Measurements from ENCODE around the gene KCNK3.

Gene KCNK3

DNA sequence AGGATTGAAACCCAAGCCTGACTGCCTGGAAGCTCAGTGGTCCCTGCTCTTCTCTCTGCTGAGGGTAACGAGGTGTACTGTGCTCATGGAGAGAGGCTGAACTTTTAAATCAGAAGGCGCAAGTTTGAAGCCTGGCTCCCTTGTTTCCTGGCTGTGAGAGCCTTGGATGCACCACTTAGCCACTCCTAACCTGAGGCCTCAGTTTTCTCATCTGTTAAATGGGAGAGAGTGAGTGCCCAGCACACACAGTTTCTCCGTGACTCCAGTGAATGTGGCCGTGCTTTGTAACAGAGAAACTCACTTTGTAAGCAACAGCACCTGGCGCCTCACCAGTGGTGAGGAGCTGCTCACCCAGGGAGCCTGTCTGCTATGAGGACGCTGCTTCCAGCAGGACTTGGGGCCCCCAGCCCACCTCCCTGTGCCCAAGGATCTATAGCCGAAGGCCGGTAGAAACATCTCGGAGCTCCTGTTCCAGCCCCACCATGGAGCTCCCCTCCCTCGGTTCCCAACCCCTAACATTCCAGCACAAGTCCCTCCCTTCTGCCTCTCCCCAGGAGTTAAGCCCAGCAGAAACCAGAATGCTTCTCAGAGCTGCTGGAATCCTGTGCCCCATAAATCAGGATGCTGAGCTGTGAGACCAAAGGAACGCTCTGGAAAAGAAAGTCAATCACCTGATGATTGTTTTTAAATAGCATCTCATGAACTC lies 20.3 kb upstream of the KCNK3 start:
- Histone ChIP-seq H3K79me2 (ENCODE audit: low read length) (no peaks in the 10 kb centered on the region), H3K36me3 (replicated peaks; ENCODE audit: insufficient read depth, low read length) (no peaks in the 10 kb centered on the region), H3K9ac (ENCODE audit: low read length) (no peak overlapping the region), H3F3A (ENCODE audit: insufficient read depth, low read length) (no peaks in the 10 kb centered on the region), H3K4me3 (ENCODE audit: low read length) (no peak overlapping the region), H3K27me3 (replicated peaks; ENCODE audit: insufficient read depth, low read length) (peaks cover 82% of the 10 kb centered on the region), H3K9me3 (replicated peaks; ENCODE audit: insufficient read depth, low read length) (no peaks in the 10 kb centered on the region), H3K27ac (ENCODE audit: low read length) (no peak overlapping the region), H2AFZ (ENCODE audit: low read length) (no peak overlapping the region), H4K20me1 (ENCODE audit: insufficient read depth, low read length) (no peaks in the 10 kb centered on the region), H3K4me2 (ENCODE audit: low read depth, low read length) (no peak overlapping the region), H3K4me1 (ENCODE audit: low read length) (no peaks in the 10 kb centered on the region), H3K9me2 (replicated peaks; ENCODE audit: insufficient read depth, low read length) (no peaks in the 10 kb centered on the region)
- TF ChIP-seq, protein P1, sequence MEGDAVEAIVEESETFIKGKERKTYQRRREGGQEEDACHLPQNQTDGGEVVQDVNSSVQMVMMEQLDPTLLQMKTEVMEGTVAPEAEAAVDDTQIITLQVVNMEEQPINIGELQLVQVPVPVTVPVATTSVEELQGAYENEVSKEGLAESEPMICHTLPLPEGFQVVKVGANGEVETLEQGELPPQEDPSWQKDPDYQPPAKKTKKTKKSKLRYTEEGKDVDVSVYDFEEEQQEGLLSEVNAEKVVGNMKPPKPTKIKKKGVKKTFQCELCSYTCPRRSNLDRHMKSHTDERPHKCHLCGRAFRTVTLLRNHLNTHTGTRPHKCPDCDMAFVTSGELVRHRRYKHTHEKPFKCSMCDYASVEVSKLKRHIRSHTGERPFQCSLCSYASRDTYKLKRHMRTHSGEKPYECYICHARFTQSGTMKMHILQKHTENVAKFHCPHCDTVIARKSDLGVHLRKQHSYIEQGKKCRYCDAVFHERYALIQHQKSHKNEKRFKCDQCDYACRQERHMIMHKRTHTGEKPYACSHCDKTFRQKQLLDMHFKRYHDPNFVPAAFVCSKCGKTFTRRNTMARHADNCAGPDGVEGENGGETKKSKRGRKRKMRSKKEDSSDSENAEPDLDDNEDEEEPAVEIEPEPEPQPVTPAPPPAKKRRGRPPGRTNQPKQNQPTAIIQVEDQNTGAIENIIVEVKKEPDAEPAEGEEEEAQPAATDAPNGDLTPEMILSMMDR (IDR thresholded peaks at IDR 0.05; ENCODE audit: low read length) = no peak
- no peak for TF ChIP-seq EZH2phosphoT487 (IDR thresholded peaks at IDR 0.05; ENCODE audit: low read length)
- no peak for TF ChIP-seq EZH2 (optimal IDR thresholded peaks at IDR 0.05; ENCODE audit: low read depth, low read length)
- no peak for DNase-seq

DNA sequence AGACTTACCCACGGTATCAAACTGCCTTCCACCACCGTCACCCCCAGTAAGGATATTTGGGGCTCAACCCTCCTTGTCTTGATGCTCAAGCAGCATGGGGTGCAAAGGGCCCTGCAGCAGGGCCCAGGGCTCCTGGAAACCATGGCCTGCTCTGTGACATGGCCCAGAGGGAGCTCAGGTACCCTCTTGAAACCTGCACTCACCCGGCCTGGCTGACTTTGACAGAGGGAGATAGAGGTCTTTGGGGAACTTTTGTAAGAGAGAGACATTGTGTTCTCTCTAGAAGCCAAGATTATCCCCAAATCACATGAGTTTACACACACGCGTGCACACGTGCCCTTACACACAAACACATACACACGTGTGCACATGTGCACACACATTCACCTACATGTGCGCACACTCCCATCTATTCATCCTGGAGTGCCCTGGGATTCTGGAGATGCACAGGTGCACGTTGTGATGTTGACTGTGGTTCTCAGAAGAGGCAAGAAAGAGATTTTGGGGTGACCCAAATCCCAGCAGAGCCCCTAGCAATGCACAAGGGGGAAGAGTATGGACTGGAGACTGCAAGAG lies 19.6 kb upstream of the KCNK3 start:
- Histone ChIP-seq H3K79me2 (ENCODE audit: low read length) (no peaks in the 10 kb centered on the region), H3K27me3 (replicated peaks; ENCODE audit: insufficient read depth, low read length) (peaks cover 83% of the 10 kb centered on the region), H3K9ac (ENCODE audit: low read length) (no peak overlapping the region), H2AFZ (ENCODE audit: low read length) (no peak overlapping the region), H3K9me2 (replicated peaks; ENCODE audit: insufficient read depth, low read length) (no peaks in the 10 kb centered on the region), H3K4me2 (ENCODE audit: low read depth, low read length) (no peak overlapping the region), H3K36me3 (replicated peaks; ENCODE audit: insufficient read depth, low read length) (no peaks in the 10 kb centered on the region), H3K4me3 (ENCODE audit: low read length) (no peak overlapping the region), H3K9me3 (replicated peaks; ENCODE audit: insufficient read depth, low read length) (no peaks in the 10 kb centered on the region), H4K20me1 (ENCODE audit: insufficient read depth, low read length) (no peaks in the 10 kb centered on the region), H3K4me1 (ENCODE audit: low read length) (no peaks in the 10 kb centered on the region), H3K27ac (ENCODE audit: low read length) (no peak overlapping the region), H3F3A (ENCODE audit: insufficient read depth, low read length) (no peaks in the 10 kb centered on the region)
- TF ChIP-seq EZH2 (optimal IDR thresholded peaks at IDR 0.05; ENCODE audit: low read depth, low read length) = no peak
- no peak for TF ChIP-seq EZH2phosphoT487 (IDR thresholded peaks at IDR 0.05; ENCODE audit: low read length)
- TF ChIP-seq, protein P1 (IDR thresholded peaks at IDR 0.05; ENCODE audit: low read length) = no peak
- no peak for DNase-seq

DNA sequence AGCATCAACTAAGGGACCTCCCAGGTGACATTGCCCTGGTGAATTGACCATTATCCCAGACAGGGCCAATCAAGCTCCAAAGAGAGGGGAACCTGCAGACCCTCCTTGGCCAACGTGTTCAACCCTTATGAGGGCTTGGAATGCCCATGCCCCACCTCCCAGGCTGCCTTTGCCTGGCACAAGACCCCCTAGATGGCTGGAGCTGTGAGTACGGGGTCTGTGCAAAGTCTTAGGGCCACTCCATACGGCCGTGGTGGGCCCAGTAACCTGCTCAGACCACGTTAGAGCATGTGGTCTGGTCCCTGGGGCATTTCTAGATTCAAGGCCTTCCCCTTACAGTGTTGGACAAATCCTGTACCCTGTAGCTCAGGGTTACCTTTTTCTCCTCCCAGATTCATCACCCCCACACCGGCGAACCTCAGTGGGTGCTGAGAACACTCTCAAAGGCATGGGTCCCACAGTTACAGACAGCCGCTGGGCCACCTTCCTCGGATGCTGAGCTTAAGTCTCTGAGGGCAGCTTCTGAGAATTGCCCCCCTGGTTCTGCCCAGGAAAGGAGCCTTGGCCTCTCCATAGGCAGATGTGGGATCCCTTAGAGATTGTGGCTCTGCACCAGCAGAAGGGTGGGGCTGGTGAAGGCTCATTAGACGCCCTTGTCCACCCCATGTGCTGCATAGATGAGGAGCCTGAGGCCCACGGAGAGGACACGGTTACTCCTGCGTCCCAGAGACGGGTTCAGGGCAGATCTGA lies 18.3 kb upstream of the KCNK3 start:
- Histone ChIP-seq H3K36me3 (replicated peaks; ENCODE audit: insufficient read depth, low read length) (no peaks in the 10 kb centered on the region), H3K9me2 (replicated peaks; ENCODE audit: insufficient read depth, low read length) (no peaks in the 10 kb centered on the region), H3K4me1 (ENCODE audit: low read length) (no peaks in the 10 kb centered on the region), H3K4me3 (ENCODE audit: low read length) (no peak overlapping the region), H3K79me2 (ENCODE audit: low read length) (no peaks in the 10 kb centered on the region), H3K9me3 (replicated peaks; ENCODE audit: insufficient read depth, low read length) (no peaks in the 10 kb centered on the region), H2AFZ (ENCODE audit: low read length) (no peak overlapping the region), H3K27ac (ENCODE audit: low read length) (no peak overlapping the region), H3K4me2 (ENCODE audit: low read depth, low read length) (no peak overlapping the region), H3F3A (ENCODE audit: insufficient read depth, low read length) (no peaks in the 10 kb centered on the region), H3K9ac (ENCODE audit: low read length) (no peak overlapping the region), H4K20me1 (ENCODE audit: insufficient read depth, low read length) (no peaks in the 10 kb centered on the region), H3K27me3 (replicated peaks; ENCODE audit: insufficient read depth, low read length) (peaks cover 88% of the 10 kb centered on the region)
- TF ChIP-seq, protein P1 (IDR thresholded peaks at IDR 0.05; ENCODE audit: low read length) = no peak
- DNase-seq = no peak
